Tibial nerve (tissue), 4 donors: ENCODE data around the gene SORCS2. TPM values are rescaled to one million over a fixed set of nuclear protein-coding genes. Genes with fewer than 3 reads are reported as not detected.

Experiments used
- DNase-seq, 2 donors: peaks; one replicate each; pipeline ENCODE4 v3.0.0-alpha.2; 2019; ENCODE audit warnings: low spot score in 2 of 2
- H3K27ac ChIP-seq, 4 donors: fragments of 200-600 bp; sonication (generic) in 3 of 4; one replicate each; pipeline ENCODE4 v1.5.1; 2017 to 2019; ENCODE audit warnings: mild to moderate bottlenecking in 1 of 4
- H3K27me3 ChIP-seq, 2 donors: fragments of 200-600 bp; sonication (generic) in 1 of 2; one replicate each; pipeline versions ENCODE4 v1.5.1 to v1.6.0; 2017 to 2019
- H3K36me3 ChIP-seq, 3 donors: fragments of 200-600 bp; sonication (generic); one replicate each; pipeline ENCODE4 v1.5.1; 2018 to 2019
- H3K4me1 ChIP-seq, 4 donors: fragments of 200-600 bp; sonication (generic) in 3 of 4; one replicate each; pipeline ENCODE4 v1.5.1; 2017 to 2019
- H3K4me3 ChIP-seq, 4 donors: fragments of 200-600 bp; sonication (generic) in 3 of 4; one replicate each; pipeline ENCODE4 v1.5.1; 2017 to 2019; ENCODE audit warnings: mild to moderate bottlenecking in 1 of 4, moderate library complexity in 1 of 4
- H3K9me3 ChIP-seq, 4 donors: fragments of 200-600 bp; sonication (generic) in 3 of 4; one replicate each; pipeline ENCODE4 v1.5.1; 2017 to 2019
- CTCF ChIP-seq, 5 experiments: fragments of 200-600 bp in 3 of 5; fragments of 450-650 bp in 2 of 5; sonication (generic) in 3 of 5; IDR thresholded peaks; one replicate each; pipeline ENCODE4 v1.5.1; 2016 to 2019; ENCODE audit warnings: antibody characterized with exemption in 5 of 5, mild to moderate bottlenecking in 3 of 5, moderate library complexity in 2 of 5
- EP300 ChIP-seq, 2 donors: sonication (generic); formaldehyde crosslinking; IDR thresholded peaks; one replicate each; pipeline ENCODE4 v1.6.1; 2017; ENCODE audit warnings: antibody characterized with exemption in 2 of 2, mild to moderate bottlenecking in 1 of 2
- POLR2A ChIP-seq, 2 donors: fragments of 450-650 bp; IDR thresholded peaks; one replicate each; pipeline ENCODE4 v1.6.1; 2017; ENCODE audit warnings: antibody characterized with exemption in 2 of 2, mild to moderate bottlenecking in 2 of 2, moderate library complexity in 2 of 2
- WGBS, 2 donors: methylation state at CpG; one replicate each; pipeline ENCODE4 v1.1.5; 2018; 5-methylcytosine and 5-hydroxymethylcytosine counted together
- total RNA-seq, 4 donors: library from RNA; depleted of rRNA; stranded (reverse); fragments of >200 nt; gene quantifications; one replicate each; pipeline ENCODE4 v1.1.0, GENCODE V29; 2016

SORCS2 gene
- total RNA-seq, 4 donors from 2014 or later: 15.6 to 48.9 (median 38.3) TPM

DNA sequence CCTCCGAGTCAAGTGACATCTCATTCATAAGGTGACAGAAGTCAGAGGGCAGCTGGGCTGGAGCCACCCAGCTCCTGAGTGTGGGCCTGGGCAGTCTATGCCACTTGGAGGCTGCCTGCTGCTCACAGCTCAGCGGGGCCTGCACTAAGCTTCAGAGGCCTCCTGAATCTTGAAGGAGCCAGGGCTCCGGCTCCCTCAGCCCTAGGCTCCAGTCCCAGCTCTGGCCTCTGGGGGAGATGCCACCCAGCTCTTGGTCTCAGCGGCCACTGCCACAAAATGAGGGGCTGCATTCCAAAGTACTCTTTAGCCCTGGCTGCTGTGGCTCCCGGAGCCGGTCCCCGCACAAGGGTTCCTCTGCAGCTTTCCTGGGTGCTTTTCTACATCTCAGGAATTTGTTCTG lies 275.1 kb downstream of the SORCS2 start:
- no peak for DNase-seq
- Histone ChIP-seq H3K36me3 (no peaks in the 10 kb centered on the region), H3K27me3 (no peaks in the 10 kb centered on the region), H3K4me3 (no peak overlapping the region), H3K9me3 (peaks cover 0 to 16% (median 0%) of the 10 kb centered on the region in 4 donors), H3K4me1 (peaks cover 0 to 21% (median 0%) of the 10 kb centered on the region in 4 donors), H3K27ac (no peak overlapping the region)
- 84 to 87% methylated on average over 7 of the region's 7 CpGs for WGBS, 2 donors
- TF ChIP-seq EP300 (IDR thresholded peaks at IDR 0.05): no peak
- no peak for TF ChIP-seq POLR2A (IDR thresholded peaks at IDR 0.05)
- no peak for TF ChIP-seq CTCF (IDR thresholded peaks at IDR 0.05)

DNA sequence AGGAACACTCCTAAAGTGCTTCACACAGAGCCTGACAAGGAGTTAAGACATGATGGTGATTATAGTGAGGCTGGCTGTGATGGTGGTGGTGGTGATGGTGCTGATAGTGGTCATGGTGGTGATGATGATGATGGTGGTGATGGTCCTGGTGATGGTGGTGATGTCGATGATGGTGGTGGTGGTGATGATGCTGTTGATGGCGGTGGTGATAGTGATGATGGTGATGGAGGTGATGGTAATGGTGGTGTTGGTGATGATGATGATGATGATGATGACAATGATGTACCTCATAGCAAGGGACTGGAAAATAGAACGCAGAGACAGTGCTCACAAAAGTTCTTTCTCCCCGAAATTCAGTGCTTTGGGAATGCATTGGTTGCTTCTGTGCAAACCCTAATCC lies 276.7 kb downstream of the SORCS2 start:
- TF ChIP-seq CTCF (IDR thresholded peaks at IDR 0.05) (no peak), POLR2A (IDR thresholded peaks at IDR 0.05) (no peak), EP300 (IDR thresholded peaks at IDR 0.05) (no peak)
- H3K27me3 ChIP-seq: no peaks in the 10 kb centered on the region
- DNase-seq: no peak
- peaks cover 0 to 17% (median 0%) of the 10 kb centered on the region in 4 donors for H3K4me1 ChIP-seq
- H3K36me3 ChIP-seq: no peaks in the 10 kb centered on the region
- H3K9me3 ChIP-seq: peaks cover 0 to 16% (median 0%) of the 10 kb centered on the region in 4 donors
- H3K27ac ChIP-seq: no peak overlapping the region
- 86 to 90% methylated on average over 4 of the region's 4 CpGs for WGBS, 2 donors
- H3K4me3 ChIP-seq: no peak overlapping the region

- Histone ChIP-seq H3K9me3 (peaks cover 0 to 14% (median 0%) of the 10 kb centered on the region in 4 donors), H3K27me3 (no peaks in the 10 kb centered on the region), H3K4me3 (no peak overlapping the region), H3K27ac (no peak overlapping the region), H3K4me1 (peaks cover 0 to 17% (median 0%) of the 10 kb centered on the region in 4 donors), H3K36me3 (no peaks in the 10 kb centered on the region)
- TF ChIP-seq CTCF (IDR thresholded peaks at IDR 0.05): no peak
- no peak for TF ChIP-seq POLR2A (IDR thresholded peaks at IDR 0.05)
- no peak for TF ChIP-seq EP300 (IDR thresholded peaks at IDR 0.05)
- DNase-seq: no peak
- WGBS, 2 donors: 86 to 88% methylated on average over 3 of the region's 3 CpGs
Measured at GRCh38 chr4:7470111-7470510, 277.8 kb downstream of the SORCS2 start.

DNA sequence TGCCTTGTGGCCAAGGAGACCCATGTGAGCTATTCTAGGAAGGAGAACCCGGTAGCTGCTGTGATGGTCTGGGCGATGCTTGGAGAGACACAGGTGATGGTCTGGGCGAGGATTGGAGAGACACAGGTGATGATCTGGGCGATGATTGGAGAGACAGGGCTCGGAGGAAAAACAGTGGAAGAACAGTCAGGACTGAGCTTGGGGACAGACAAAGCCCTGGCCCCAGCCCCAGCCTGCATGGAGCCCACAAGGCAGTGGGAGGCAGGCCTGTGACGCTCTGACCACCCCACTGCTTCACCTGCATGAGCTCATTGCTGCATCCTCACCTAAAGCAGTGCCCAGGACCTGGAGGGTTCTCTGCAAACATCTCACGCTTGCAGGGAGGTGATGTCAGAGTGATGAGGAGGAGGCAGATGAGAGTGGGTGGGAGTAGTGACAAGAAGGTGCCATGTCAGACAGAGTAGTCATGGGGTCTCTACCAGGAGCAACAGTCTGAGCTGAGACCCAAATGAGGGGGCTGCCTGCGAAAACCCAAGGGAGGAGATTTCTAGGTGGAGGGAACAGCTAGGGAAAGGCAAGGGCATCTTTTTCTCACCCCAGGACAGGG lies 278.3 kb downstream of the SORCS2 start:
- Histone ChIP-seq H3K4me1 (peaks cover 0 to 17% (median 0%) of the 10 kb centered on the region in 4 donors), H3K27ac (no peak overlapping the region), H3K9me3 (peaks cover 0 to 9% (median 0%) of the 10 kb centered on the region in 4 donors), H3K27me3 (no peaks in the 10 kb centered on the region), H3K36me3 (no peaks in the 10 kb centered on the region), H3K4me3 (no peak overlapping the region)
- 89 to 90% methylated on average over 8 of the region's 8 CpGs for WGBS, 2 donors
- TF ChIP-seq POLR2A (IDR thresholded peaks at IDR 0.05): no peak
- no peak for TF ChIP-seq EP300 (IDR thresholded peaks at IDR 0.05)
- no peak for TF ChIP-seq CTCF (IDR thresholded peaks at IDR 0.05)
- DNase-seq: no peak

DNA sequence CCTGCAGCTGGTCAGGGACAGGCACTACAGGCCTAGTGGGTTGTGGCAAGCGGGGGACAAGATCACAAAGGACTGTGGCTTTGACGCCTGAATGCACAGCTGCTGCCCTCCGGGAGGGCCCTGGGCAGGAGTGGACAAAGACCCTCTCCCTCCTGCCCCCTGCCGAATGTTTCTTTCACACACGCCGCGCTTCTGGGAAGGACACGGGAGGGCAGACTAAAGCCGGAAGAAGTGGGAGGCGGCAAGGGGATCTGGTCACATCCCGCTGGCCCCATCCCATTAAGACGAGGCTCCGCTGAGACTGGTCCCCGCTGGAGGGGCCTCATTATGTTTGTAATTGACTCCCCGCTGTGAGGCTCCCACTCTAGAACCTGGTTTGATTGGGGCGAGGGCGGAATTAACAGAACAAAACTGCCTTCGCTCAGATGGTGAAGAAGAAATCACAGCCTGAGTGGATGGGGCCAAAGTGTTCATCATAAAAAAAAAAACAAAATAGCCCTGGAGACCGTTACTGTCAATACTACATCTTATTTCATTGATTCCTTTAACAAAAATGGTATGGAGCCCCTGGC lies 280.2 kb downstream of the SORCS2 start:
- 37 to 49% methylated on average over 15 to 19 of the region's 19 CpGs for WGBS, 2 donors
- TF ChIP-seq EP300 (IDR thresholded peaks at IDR 0.05) (no peak), CTCF (IDR thresholded peaks at IDR 0.05) (no peak), POLR2A (IDR thresholded peaks at IDR 0.05) (no peak)
- no peaks in the 10 kb centered on the region for H3K36me3 ChIP-seq
- no peak overlapping the region for H3K27ac ChIP-seq
- no peaks in the 10 kb centered on the region for H3K27me3 ChIP-seq
- no peak overlapping the region for H3K4me3 ChIP-seq
- no peaks in the 10 kb centered on the region for H3K9me3 ChIP-seq
- peaks cover 0 to 17% (median 0%) of the 10 kb centered on the region in 4 donors for H3K4me1 ChIP-seq
- no peak for DNase-seq
